SK-N-MC (cell line): Measurements from ENCODE around the gene GPR137C.
A peak's percentile ranks its signal among the peaks of the same experiment; 100 is the strongest.

ENCODE experiments used
- DNase-seq: peaks from one replicate; pipeline ENCODE4 v3.0.0-alpha.2; 2011; ENCODE audit warnings: low read depth, low spot score
- H3K27ac ChIP-seq: fragments of 200-600 bp; sonication (generic); 2 replicates; pipeline ENCODE4 v1.5.1; 2016; ENCODE audit warnings: mixed run types
- H3K36me3 ChIP-seq: fragments of 200-600 bp; sonication (generic); 2 replicates; pipeline ENCODE4 v1.6.1; 2017; ENCODE audit warnings: antibody characterized with exemption, low read length, mixed read lengths; ENCODE audit not compliant: insufficient read depth
- H3K4me3 ChIP-seq: fragments of 200-600 bp; sonication (generic); 2 replicates; pipeline ENCODE4 v1.5.1; 2016
- H3K9ac ChIP-seq: fragments of 200-600 bp; sonication (generic); 2 replicates; pipeline ENCODE4 v1.8.0; 2017; ENCODE audit warnings: mixed run types, mixed read lengths; ENCODE audit not compliant: insufficient read length
- H3K9me3 ChIP-seq: fragments of 200-600 bp; sonication (generic); 2 replicates; pipeline ENCODE4 v1.6.1; 2017; ENCODE audit warnings: low read depth, mild to moderate bottlenecking, antibody characterized with exemption, low read length, moderate library complexity, mixed read lengths
- EZH2 ChIP-seq: fragments of 200-600 bp; sonication (generic); IDR thresholded peaks from one replicate; pipeline ENCODE4 v1.6.1; 2017; ENCODE audit warnings: antibody characterized with exemption
- FOXP2 ChIP-seq: optimal IDR thresholded peaks from 2 replicates; pipeline ENCODE3; 2011; ENCODE audit warnings: mild to moderate bottlenecking, moderate library complexity; ENCODE audit not compliant: insufficient read depth; ENCODE audit errors: extremely low read length, control extremely low read depth
- POLR2AphosphoS5 ChIP-seq: IDR thresholded peaks from 2 replicates; pipeline ENCODE4 v1.6.1; 2012; ENCODE audit warnings: mild to moderate bottlenecking, low read depth, low read length, borderline replicate concordance

Gene GPR137C

DNA sequence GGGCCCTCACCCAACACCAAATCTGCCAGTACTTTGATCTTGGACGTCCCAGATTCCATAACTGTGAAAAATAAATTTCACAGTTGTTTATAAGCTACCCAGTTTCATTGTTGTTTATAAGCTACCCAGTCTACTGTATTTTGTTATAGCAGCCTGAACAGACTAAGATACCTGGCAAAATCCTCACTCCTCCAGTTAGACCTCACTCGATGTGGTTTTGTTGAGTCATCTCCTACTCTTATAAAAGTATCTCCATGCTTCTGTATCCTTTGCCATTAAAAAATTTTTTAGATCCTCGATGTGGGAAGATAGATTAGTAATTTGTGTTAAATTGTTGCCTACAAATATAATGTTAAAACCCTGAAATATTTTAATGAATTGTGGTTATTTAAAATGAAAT, 16.4 kb upstream of the GPR137C start:
- H3K36me3 ChIP-seq, result no peaks in the 10 kb centered on the region
- no peak overlapping the region for H3K4me3 ChIP-seq
- H3K9me3 ChIP-seq, result no peaks in the 10 kb centered on the region
- DNase-seq, result no peak
- TF ChIP-seq EZH2, result no peak
- no peak overlapping the region for H3K9ac ChIP-seq
- no peak overlapping the region for H3K27ac ChIP-seq

DNA sequence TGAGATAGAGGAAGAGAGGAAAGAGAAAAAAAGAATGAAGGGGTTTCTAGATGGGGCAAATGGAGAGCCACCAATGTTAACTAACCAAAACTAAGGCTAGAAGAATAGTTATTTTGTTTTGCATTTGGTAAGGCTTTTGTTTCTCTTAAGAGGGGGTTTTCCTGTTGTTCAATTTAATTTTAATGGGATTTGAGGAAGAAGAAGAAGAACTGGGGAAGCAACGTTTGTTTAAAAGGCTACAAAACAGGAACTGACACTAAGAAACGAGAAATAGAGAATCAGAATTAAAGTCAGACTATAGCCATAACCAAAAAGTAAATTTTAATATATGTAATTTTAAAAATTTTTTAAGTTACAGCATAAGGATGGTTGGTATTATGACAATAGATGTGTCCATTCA, 14.0 kb upstream of the GPR137C start:
- DNase-seq, result no peak
- no peaks in the 10 kb centered on the region for H3K36me3 ChIP-seq
- H3K9me3 ChIP-seq, result no peaks in the 10 kb centered on the region
- TF ChIP-seq FOXP2 (no peak), EZH2 (no peak), POLR2AphosphoS5 (no peak)
- H3K27ac ChIP-seq, result no peak overlapping the region
- H3K9ac ChIP-seq, result no peak overlapping the region
- H3K4me3 ChIP-seq, result no peak overlapping the region

GRCh38 chr14:52545584-52546317, 6.9 kb upstream of the GPR137C start:
- TF ChIP-seq FOXP2, result no peak
- no peak for TF ChIP-seq EZH2
- TF ChIP-seq POLR2AphosphoS5, result no peak
- DNase-seq, result no peak
- no peak overlapping the region for H3K9ac ChIP-seq
- H3K27ac ChIP-seq, result no peak overlapping the region
- H3K36me3 ChIP-seq, result no peaks in the 10 kb centered on the region
- no peak overlapping the region for H3K4me3 ChIP-seq
- H3K9me3 ChIP-seq, result no peaks in the 10 kb centered on the region

- no peak for DNase-seq
- no peaks in the 10 kb centered on the region for H3K9me3 ChIP-seq
- H3K9ac ChIP-seq, result no peak overlapping the region
- H3K4me3 ChIP-seq, result no peak overlapping the region
- no peak for TF ChIP-seq EZH2
- TF ChIP-seq FOXP2, result no peak
- TF ChIP-seq POLR2AphosphoS5, result no peak
- no peak overlapping the region for H3K27ac ChIP-seq
- H3K36me3 ChIP-seq, result no peaks in the 10 kb centered on the region
These were observed 6.3 kb upstream of the GPR137C start for GRCh38 chr14:52546318-52546670.

DNA sequence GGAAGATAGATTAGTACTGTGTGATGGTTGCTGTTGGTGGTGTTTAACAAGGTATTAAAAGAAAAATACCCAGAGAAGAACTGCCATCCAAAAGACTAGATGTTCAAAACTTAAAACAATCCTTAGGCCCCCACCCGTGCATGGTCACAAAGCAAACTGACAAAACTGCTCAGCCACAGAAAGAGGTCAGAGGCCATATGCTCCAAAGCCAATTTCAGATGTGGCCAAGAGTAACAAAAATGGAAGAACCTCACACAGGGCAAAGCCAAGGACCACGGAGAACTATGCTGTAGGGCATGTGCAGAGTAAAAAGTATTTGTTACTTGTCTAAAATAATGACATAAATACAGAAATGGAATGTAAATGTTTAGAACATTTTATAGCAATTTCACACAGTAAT, 5.6 kb upstream of the GPR137C start:
- TF ChIP-seq FOXP2 (no peak), EZH2 (no peak), POLR2AphosphoS5 (no peak)
- no peak overlapping the region for H3K9ac ChIP-seq
- H3K4me3 ChIP-seq, result no peak overlapping the region
- no peak for DNase-seq
- no peaks in the 10 kb centered on the region for H3K9me3 ChIP-seq
- no peak overlapping the region for H3K27ac ChIP-seq
- H3K36me3 ChIP-seq, result no peaks in the 10 kb centered on the region

- Histone ChIP-seq H3K9ac (no peak overlapping the region), H3K27ac (no peak overlapping the region), H3K4me3 (no peak overlapping the region), H3K36me3 (no peaks in the 10 kb centered on the region), H3K9me3 (no peaks in the 10 kb centered on the region)
- DNase-seq, result no peak
- TF ChIP-seq POLR2AphosphoS5 (no peak), FOXP2 (no peak), EZH2 (no peak)
These were observed 5.1 kb upstream of the GPR137C start for GRCh38 chr14:52547526-52547925.

- no peak overlapping the region for H3K9ac ChIP-seq
- no peaks in the 10 kb centered on the region for H3K36me3 ChIP-seq
- H3K4me3 ChIP-seq, result no peak overlapping the region
- no peaks in the 10 kb centered on the region for H3K9me3 ChIP-seq
- DNase-seq, result no peak
- TF ChIP-seq EZH2 (no peak), POLR2AphosphoS5 (no peak), FOXP2 (no peak)
- no peak overlapping the region for H3K27ac ChIP-seq
These were observed 2.0 kb upstream of the GPR137C start for GRCh38 chr14:52550661-52551060.

DNA sequence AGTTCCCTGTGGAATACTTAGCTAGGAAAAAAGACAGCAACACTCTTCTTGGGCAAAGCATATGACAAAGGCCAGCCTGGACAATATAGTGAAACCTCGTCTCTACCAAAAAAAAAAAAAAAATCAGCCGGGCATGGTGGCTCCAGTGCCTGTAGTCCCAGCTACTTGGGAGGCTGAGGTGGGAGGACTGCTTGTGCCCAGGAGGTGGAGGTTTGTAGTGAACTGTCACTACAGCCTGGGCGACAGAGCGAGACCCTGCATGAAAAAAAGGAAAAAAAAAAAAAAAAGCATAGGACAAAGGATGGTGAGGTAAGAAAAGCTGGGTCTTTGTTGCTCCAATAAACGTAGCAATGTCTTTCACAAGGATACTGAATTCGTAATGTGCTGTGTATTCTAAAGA, 1.4 kb upstream of the GPR137C start:
- no peaks in the 10 kb centered on the region for H3K36me3 ChIP-seq
- no peaks in the 10 kb centered on the region for H3K9me3 ChIP-seq
- DNase-seq, result no peak
- peak overlapping the region; percentile 85 for H3K9ac ChIP-seq
- no peak overlapping the region for H3K27ac ChIP-seq
- H3K4me3 ChIP-seq, result peak overlapping the region; percentile 98
- TF ChIP-seq POLR2AphosphoS5, result no peak
- TF ChIP-seq FOXP2, result no peak
- no peak for TF ChIP-seq EZH2

GRCh38 chr14:52551696-52552062, 957 bp upstream of the GPR137C start:
- TF ChIP-seq FOXP2 (no peak), POLR2AphosphoS5 (no peak), EZH2 (no peak)
- Histone ChIP-seq H3K9me3 (no peaks in the 10 kb centered on the region), H3K36me3 (no peaks in the 10 kb centered on the region), H3K9ac (peak overlapping the region; percentile 85), H3K27ac (peak overlapping the region; percentile 31; the same call in 1 of the 2 replicates), H3K4me3 (peak overlapping the region; percentile 98)
- DNase-seq, result no peak
